Activated naive CD4-positive, alpha-beta T cell (primary cell): ENCODE results near the gene C2orf72.
"Not testable (repeated sequence)": the region's sequence is repeated elsewhere in the genome, so short reads cannot be mapped to it uniquely, and the experiment has no call there.

ENCODE experiments used
- DNase-seq, 4 experiments: peaks; one replicate each; lab custom pipeline; 2025; lab: John Stamatoyannopoulos, UW

The C2orf72 gene

DNA sequence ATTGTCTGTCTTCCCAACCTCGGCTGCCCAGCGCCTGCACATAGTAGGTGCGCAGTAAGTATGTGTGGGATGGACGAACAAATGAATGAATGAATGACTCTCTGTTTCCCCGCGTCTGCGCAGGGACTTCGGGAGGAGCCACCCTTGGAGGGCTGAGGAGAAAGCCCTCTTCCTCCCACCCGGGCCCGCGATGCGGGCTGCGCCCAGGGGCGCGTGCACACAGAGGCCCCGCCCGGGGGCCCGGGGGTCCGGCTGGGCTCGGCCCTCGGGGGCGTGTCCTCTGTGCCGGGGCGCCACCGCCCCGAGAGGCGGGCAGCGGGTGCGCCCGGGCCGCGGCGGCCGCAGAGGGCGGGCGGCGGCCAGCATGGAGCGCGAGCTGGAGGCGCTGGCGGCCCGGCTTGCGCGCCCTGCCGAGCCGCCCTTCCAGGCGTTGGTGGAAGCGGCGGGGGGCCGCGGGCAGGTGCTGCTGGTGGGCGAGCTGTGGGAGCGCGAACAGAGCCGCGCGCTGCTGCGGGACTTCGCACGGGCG is at the start of gene C2orf72:
TSS of gene C2orf72 (plus strand) at position 322 of the 529 bp plus-strand sequence. CDS start at position 365, 43 bp downstream.
- DNase-seq, result no peak

DNA sequence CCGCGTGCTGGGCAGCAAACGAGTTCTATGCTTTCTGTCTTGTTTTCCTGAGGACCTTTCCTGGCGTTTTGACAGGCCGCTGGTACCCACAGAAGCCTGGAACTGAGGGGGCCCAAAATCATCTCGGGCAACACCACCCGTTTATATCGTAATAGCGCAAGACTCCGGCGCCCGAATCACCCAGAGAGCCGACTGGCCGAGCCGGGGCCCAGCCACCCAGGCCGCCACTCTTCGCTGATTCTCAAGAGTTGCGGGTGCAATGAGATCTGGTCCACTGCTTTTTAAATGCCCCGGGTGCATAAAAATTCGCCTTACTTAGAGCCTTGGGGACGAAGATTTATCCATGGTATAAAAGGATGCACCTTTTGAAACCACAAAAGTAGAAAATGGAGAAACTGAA is 47.6 kb upstream of the C2orf72 start:
- no peak for DNase-seq

DNA sequence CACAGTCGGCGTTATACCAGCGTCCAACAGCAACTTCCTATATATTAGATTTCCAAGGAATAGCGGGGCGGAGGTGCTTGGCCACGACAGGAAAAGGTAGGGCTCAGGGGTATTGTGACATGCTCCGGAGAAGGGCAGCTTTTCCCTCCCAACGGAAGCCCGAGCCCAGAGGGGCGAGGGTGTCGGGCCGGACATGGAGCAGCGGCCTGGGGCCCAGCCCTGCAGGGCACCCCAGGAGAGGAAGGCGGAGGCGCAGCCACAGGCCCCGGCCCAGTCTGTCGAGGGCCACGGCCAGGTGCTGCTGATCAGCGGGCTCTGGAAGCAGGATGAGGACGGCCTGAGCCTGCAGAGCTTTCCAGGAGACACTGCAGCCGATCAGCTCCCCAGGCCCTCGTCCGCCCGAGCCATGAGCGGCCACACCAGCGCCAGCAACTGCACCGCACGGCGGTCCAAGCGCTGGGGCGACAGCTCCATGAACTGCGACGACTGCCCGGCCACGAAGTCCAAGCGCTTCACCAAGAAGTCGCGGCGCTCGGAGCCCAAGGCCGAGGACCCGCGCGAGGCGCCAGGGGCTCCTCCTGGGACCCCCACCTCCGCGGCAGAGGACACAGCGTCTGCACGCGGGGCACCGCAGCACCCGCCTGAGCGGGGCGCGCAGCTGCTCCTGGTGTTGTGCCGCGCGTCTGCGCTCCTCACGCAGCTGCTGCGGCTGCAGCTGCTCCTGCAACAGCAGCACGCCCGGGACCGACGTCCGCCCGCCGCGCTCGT is 47.0 kb upstream of the C2orf72 start:
- DNase-seq, result no peak

DNA sequence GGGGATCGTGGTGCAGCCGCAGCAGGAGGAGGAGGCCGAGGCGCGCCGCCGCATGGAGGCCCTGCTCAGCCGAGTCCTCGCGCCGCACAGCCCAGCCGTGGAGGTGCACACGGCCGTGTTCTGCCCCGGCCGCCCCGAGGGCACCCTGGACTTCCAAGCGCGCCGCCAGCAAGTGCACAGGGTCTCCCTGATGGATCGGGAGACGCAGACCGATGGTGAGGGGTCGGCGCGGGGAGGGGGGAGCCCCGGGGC is 46.5 kb upstream of the C2orf72 start:
- no peak for DNase-seq

DNA sequence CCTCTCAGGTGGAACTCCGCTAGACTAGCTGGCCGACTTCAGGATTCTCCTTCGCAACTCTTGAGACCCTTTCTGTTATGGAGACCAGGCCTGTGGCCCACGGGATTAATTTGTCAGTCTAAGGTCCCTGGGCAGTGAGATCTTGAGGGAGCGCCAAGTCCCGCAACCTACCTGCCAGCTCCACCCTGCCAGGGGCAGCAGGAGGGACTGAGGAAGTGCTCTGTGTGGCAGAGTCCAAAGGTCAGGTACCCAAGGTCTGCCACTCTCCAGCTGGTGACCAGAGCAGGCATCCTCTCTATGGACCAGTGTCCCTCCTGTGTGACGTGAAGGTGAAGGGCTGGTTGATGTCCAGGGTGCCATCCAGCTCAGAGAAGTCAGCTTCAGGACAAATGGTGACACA is 45.7 kb upstream of the C2orf72 start:
- DNase-seq, result no peak

DNA sequence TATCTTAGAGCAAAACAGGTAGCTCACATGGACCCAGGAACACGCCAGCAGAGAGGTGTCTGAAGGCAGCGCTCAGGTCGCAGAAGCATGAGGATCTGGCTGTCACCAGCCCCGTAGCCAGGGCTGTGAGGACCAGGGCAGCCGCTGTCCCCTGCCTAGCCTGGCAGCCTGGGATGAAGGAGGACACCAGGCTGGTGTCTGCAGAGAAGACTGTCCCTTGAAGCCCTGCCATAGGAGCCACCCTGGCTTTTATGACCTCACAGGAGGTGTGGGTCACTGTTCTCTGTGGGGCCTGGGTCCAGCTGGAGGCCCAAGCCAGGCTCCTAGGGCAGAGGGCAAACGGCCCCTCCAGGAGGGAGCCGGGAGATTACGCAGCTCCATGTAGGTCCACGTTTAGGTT is 41.5 kb upstream of the C2orf72 start, which contains the start of gene SPATA3:
TSS of gene SPATA3 (plus strand) at position 301 of the 400 bp plus-strand sequence. CDS start 113 bp downstream, outside the sequence.
- DNase-seq, result no peak

DNA sequence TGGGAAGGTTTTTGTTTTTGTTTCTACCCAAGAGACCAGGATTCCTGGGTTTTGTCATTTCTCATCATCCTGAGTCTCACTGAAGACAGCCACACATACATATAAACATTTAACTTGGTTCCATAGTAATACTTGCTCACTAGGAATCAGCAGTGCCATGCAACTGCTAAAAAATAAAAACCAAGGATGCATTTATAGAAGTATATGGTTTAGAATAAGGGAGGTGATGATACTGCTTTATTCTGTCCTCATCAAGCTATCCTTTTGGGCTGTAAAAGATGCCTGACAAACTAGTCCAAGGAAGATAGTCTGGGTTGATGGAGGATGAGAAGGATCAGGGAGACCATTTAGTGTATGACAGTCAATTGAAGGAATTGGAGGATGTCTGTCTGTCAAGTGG is 40.7 kb upstream of the C2orf72 start:
- DNase-seq, result no peak

DNA sequence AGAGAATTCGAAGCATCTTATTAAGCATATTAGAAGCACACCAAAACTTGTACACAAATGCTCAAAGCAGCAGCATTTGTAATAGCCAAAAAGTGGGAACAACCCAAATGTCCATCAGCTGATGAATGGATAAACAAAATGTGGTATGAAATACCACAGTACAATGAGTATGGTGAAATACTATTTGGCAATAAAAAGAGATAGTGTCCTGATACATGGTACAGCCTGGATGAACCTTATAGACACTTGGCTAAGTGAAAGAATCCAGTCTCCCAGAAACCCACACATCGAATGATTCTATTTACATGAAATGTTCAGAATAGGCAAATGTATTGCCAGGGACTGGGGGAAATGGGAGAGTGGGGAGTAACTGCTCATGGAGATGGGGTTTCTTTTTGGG is 38.4 kb upstream of the C2orf72 start:
- DNase-seq, result no peak

DNA sequence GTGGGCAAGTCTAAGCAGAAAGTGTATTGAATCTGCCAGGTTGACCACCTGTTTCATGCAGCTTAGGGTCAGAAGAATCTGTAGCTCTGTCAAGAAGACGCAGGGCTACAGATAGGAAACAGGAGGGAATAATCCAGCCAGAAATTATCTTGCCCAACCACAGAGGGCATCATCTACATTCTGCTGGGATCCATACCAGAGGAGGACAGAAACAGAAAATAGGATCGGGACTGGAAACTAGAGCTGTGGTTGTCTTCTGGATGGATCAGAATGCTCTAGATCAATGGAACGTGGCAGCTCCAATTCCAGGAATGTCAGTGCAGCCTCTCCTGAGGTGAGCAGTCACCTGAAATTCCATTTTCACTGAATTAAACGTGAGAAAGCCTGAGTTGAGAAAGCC is 37.8 kb upstream of the C2orf72 start:
- no peak for DNase-seq

DNA sequence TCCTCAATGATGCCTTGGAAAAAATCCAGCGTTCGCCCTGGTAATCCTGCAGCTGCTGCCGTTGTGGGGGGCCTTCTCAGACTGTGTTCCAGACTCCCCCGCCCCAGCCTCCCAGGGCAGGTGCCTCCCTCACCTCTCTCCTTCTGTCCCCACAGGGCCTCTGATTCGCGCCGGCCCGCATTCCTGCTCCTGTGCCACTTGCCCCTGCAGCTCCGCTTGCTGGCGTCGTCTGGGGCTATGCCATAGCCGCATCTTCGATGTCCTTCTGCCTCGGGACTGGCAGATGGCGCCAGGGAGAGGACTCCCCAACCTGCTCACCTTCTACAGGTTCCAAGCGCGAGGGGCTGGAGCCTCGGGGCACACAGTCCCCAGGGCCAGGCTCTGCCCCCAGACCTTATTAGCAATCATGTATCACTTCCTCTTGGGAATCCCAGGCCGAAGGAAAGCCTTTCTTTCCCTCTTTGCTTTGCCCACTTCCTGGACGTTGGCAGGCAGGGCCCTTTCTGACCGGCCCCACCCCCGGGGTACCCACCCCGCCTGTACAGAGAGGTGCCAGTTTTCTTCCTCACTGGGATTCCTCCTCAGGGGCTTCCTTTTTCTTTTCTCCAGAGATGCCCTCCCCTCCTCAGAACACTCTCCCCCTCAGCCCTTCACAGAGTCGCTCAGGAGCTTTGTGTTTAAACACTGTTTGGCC is 37.0 kb upstream of the C2orf72 start:
- DNase-seq, result no peak

DNA sequence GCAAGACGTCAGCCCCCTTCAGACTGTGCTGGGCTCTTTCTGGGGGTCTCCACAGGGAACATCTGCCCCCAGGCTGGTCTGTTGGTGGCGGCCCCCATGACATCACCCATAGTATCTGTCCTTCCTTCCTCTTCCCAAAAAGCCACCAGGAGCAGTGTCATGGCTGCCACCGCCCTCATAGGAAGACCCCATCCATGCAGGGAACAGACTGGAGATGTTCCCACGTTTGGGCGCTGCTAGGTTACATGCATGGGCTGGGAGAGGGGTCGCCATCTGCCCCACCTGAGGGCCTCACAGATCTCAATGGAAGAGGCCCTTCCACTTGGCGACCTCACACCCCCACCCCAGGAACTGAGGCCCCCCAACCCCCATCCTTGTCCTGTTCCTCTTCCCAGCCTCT is 36.3 kb upstream of the C2orf72 start:
- DNase-seq, result no peak

DNA sequence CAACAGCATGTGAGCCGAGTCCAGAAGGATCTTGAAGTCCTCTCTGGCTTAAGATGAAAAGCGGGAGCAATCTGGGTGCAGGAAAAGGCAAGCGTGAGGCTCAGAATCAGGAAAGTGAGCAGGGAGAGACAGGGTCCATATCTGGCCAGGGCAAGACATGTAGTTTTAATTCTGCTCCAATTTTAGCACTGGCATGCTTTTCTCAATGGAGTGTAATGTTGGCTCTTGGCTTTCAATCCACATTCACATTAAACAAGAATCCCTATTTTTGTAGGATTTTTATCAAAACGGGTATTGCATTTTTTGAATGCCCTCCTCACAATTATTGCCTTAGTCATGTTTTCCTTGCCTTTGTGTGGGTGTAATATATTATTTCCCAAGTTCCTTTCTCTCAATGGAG is 35.4 kb upstream of the C2orf72 start:
- no peak for DNase-seq

DNA sequence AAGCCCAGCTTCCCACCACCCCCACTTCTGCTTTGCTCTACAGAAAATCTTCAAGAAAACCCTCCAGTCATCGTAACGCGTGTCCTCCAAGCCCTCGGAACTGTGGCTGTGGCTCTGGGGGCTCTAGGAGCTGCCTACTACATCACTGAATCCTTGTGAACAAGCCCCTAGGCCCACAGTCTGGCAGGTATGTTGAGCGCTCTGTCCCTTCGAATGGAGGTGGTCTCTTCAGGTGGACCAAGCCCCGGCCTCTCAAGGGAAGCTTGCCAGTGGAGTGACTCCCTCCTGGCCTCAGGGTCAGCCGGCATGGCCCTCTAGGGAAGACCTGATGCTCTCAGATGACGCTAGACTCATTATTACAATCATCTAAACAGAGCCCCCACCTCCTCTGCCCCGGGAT is 34.7 kb upstream of the C2orf72 start:
- no peak for DNase-seq

DNA sequence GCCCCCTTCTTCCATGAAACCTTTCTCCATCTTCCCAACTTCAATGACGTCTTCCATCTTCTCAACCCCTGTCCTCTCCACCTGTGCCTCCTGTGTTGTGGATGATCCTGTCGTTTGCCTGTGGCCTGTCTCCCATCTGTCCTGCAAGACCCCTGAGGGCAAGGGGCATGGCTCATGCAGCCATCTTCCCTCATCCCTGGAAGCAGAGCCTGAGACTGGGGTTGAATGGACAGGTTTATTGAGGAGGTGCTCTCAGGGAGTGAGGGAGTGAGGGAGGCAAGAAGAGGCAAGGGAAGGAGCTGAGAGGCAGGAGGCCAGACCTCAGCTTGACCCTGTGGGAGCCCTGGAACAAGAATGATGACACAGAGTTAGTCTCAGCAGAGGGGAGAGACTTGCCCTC is 34.1 kb upstream of the C2orf72 start:
- DNase-seq, result no peak

DNA sequence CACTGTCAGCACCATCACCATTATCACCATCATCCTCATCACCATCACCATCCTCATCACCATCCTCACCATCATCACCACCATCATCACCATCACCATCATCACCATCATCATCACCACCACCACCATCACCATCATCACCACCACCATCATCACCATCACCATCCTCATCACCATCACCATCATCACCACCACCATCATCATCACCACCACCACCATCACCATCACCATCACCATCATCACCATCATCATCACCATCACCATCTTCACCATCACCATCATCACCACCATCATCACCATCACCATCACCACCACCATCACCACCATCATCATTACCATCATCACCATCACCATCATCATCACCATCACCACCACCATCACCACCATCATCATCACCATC is 32.4 kb upstream of the C2orf72 start:
- DNase-seq, result not testable (repeated sequence)

DNA sequence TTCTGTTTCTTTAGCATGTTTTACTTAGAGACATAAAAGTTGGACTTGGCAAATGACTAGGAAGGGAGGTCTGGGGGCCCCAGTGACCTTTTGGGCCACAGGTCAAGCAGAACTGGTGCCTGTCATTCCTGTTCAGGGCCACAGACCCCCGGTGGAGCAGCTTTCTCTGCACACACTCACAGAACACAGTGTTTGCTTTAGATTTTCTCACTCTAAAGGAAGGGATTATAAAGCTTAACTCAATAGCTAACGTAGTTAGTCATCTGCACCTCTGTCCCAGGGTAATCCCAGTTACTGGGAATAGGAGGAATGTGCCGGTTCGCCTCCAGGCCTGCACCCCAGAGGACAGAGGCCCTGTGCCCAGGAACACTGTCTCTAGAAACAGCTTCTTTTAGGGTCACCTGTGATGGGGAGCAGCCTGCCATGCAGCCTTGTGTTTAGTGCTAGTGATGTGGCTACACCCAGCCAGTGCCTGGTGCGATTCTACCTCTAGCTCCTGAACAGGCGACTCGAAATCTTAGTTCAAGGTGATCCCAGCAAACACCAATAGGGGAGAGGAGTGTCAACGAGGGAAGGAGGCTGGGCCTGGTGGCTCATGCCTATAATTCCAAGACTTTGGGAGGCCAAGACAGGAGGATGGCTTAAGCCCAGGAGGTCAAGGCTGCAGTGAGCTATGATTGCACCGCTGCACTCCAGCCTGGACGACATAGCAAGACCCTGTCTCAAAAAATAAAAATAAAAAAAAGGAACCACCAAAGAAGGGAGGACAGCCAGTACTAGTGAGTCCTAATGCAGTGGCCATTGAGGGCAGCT is 29.8 kb upstream of the C2orf72 start:
- DNase-seq, result no peak

DNA sequence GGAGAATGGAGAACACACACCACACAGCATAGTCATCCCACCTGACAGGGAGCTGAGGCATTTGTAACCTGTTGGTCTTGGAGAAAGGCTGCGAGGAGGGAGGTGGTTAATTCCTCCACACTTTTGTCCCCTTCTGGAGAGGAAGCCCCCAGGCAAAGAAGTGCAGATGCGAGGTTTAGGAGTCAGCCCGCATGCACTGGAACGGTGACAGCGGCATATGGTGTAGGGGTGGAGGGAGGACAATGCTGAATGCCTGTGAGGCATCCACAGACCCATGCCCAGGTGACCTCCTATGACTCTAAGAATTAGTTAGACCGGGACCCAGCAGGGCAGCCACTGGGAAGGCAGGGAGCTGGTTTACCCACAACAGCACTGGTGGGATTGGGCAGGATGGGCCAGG is 29.2 kb upstream of the C2orf72 start:
- DNase-seq, result no peak

DNA sequence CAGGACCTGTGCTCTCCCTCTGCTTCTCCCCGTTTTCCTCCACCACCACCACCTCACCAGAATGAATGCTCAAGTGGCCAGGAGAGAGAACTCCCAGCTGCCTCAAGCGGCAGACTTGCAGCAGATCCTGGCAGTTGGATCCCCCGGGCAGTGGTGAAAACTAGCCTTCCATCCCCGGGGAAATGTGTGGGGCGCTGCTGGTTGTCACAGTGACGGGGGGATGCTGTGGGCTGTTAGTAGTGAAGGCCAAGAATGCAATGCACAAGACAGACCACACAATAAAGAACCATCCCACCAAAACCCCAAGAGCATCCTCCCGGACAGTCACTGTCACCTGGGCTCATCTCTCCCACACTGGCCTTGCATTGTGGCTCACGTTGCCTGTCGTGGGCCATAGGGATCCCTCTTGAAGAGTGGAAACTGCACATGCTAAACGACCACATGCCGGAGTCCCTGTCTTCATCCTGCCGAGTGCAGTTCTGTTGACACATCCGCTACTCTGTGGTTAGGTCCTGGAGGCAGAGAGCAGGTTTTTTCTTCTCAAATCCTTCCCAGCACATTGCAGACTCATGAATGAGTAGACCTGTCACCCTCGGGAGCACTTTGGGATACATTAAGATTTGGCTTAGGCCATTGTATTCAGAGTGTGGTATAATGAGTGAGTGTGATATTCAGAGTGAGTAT is 27.9 kb upstream of the C2orf72 start:
- DNase-seq, result no peak

DNA sequence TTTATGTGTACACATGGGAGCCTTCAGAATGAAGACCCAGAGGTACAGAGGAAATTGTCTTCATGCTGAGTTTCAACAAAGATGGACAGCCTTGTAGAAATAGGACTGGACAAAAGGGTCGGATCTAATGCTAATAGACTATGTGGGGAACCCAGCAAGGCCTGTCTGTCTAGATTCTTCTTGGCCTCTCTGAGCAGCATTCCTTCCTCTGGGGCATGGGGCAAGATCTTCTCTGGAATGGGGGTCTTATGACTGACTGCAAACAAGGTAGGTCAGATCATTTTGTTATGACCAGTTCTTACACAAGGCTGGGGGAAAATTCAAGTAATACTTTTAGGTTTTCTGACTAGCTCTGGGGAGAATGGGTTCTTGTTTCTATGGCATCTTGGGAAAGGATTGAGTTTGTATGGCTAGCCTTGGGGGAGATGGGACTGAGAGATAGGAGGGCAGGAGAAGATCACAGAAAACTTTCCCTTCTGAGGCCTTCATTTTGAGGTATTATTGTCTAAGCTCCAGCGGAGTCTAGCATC is 27.1 kb upstream of the C2orf72 start:
- no peak for DNase-seq

DNA sequence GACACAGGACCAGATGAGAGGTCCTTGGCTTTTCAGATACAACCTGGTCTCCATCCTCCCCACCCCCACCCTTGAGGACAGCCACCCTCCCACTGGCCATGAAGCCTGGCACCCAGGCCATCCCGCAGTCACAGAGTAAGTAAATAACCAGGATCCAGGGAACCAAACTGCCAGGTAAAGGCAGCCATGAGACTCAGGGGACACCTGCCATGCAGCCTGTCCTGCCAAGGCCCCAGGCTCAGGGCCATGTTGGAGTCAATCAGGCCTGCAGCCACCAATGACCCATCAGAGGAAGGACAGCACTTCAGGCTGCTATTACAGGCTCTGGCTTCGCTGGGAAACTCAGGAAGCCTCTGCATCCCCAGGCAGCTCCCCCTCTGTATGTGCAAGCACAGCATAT is 25.8 kb upstream of the C2orf72 start:
- no peak for DNase-seq

DNA sequence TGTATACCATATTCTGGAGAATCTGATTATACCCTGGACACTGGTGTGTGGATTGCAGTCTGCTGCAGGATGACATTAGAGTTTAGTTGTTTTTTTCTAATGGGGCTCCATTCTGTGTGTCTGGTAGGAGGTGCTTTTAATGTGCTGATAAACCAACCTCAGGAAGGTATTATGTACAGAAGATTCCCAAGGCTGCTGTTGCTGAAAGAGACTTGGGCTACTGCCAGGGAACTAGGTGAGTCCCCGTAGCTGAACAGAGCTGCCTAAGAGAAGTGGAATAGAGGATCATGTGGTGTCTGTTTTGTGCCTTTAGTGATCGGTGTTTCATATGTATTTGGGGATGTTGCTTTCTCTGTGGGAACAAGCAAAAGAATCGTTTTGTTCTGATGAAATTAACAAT is 24.9 kb upstream of the C2orf72 start:
- DNase-seq, result no peak

DNA sequence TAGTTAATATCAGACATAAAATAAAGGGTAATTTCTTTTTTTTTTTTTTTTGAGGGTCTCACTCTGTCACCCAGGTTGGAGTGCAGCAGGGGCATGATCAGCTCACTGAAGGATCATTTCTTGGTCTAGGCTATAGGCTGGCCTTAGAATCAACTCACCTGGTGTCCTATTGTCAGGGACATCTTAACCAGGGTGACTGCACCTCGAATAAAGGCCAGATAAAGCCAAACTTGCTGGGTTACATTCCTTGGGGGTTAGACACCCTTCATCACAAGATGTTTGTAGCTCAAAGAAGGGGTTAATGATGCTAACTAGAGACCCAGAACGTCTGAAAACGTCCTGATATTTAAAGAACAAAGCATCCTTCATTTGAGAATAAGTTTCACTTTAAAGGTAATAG is 23.5 kb upstream of the C2orf72 start:
- no peak for DNase-seq
